ENCODE measurements around the gene GPR137C. TPM values are rescaled to one million over a fixed set of nuclear protein-coding genes. Genes with fewer than 3 reads are reported as not detected.
A peak's percentile ranks its signal among the peaks of the same experiment; 100 is the strongest.

The GPR137C gene
- total RNA-seq, 1 donor from 2014 or later, result 0.23 TPM

GRCh38 chr14:52663850-52664249 is 111.2 kb downstream of the GPR137C start:
- DNase-seq (ENCODE audit: low spot score) (no peak), ATAC-seq (no peak)

- ATAC-seq, result peak; percentile 26
- no peak for DNase-seq (ENCODE audit: low spot score)
Observed at GRCh38 chr14:52678591-52678990, 126.0 kb downstream of the GPR137C start.

GRCh38 chr14:52683985-52684520 is 131.4 kb downstream of the GPR137C start:
- DNase-seq (ENCODE audit: low spot score), result peak; percentile 63
- peak; percentile 97 for ATAC-seq

DNA sequence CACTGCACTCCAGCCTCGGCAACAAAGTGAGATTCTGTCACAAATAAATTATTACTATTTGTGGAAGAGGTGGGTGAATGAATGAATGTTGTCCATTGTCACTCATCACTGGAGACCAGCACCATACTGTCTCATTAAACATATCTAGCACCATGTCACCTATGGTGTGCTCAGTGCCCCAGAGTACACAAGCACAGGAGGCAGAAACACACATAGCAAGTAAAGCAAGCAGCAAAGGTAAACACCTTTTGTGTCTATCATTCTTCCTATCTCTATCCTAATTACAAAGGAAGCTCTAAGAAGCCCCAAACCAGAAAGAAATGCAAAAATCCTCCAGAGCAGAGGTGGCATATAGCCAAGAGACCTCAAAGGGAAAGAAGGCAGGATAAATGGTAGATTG is 133.5 kb downstream of the GPR137C start:
- DNase-seq (ENCODE audit: low spot score), result no peak
- ATAC-seq, result no peak

Other genes with a start within 250 kb of the GPR137C start
- 0.33 TPM for gene PTGER2, start 238.5 kb upstream of the GPR137C start, total RNA-seq
- 2.9 TPM for gene TXNDC16, start 331 bp upstream of the GPR137C start, total RNA-seq
- gene ERO1A, start 142.7 kb downstream of the GPR137C start, total RNA-seq, result 40.5 TPM
- 34.7 TPM for gene PSMC6, start 154.4 kb downstream of the GPR137C start, total RNA-seq
- 11.5 TPM for gene STYX, start 177.3 kb downstream of the GPR137C start, total RNA-seq
- gene GNPNAT1, start 238.8 kb downstream of the GPR137C start, total RNA-seq, result 36.7 TPM